B cell (primary cell): ENCODE results near the gene SNTG2. TPM values are rescaled to one million over a fixed set of nuclear protein-coding genes. Genes with fewer than 3 reads are reported as not detected.

Source experiments
- ATAC-seq: fragments of 200-7000 bp; cut with Tn5 transposase; one replicate; pipeline ENCODE4 v1.10.0; 2021; ENCODE audit warnings: low read depth, mild to moderate bottlenecking, moderate number of reproducible peaks, moderate library complexity
- CTCF ChIA-PET: fragments of 350-600 bp; sonication (Branson Sonifier 250); formaldehyde crosslinking; loops from one replicate; lab custom pipeline; 2021; ENCODE audit warnings: antibody characterized with exemption, inconsistent platforms; lab: Charles Lee
- POLR2A ChIA-PET: fragments of 350-600 bp; sonication (Branson Sonifier 250); formaldehyde crosslinking; loops from one replicate; lab custom pipeline; 2021; ENCODE audit warnings: antibody characterized with exemption; lab: Charles Lee
- DNase-seq: peaks from one replicate; pipeline ENCODE4 v3.0.0; 2013
- H2AFZ ChIP-seq: 2 replicates; pipeline ENCODE4 v1.6.1; 2012; ENCODE audit warnings: mild to moderate bottlenecking, low read depth, low read length; ENCODE audit not compliant: insufficient read depth, poor library complexity, severe bottlenecking
- H3K27ac ChIP-seq, 2 donors: 1 replicate in 1 of 2; 2 replicates in 1 of 2; pipeline ENCODE4 v1.5.1; 2012 to 2013; ENCODE audit warnings: low read length in 2 of 2, mild to moderate bottlenecking in 2 of 2, moderate library complexity in 1 of 2
- H3K27me3 ChIP-seq, 4 experiments: fragments of 200-600 bp in 1 of 4; sonication (generic) in 1 of 4; replicated peaks in 1 of 4; 1 replicate in 2 of 4; 2 replicates in 2 of 4; pipeline versions ENCODE4 v1.6.1 to v1.7.0; 2013 to 2016; ENCODE audit warnings: low read length in 3 of 4, mild to moderate bottlenecking in 2 of 4, mixed read lengths in 1 of 4, moderate library complexity in 1 of 4; ENCODE audit not compliant: insufficient read depth in 4 of 4, control insufficient read depth in 3 of 4; ENCODE audit errors: control extremely low read depth in 1 of 4
- H3K36me3 ChIP-seq, 2 experiments: replicated peaks in 1 of 2; 1 replicate in 1 of 2; 2 replicates in 1 of 2; pipeline versions ENCODE4 v1.6.1 to v1.7.1; 2013; ENCODE audit warnings: low read length in 1 of 2; ENCODE audit not compliant: insufficient read depth in 2 of 2, control insufficient read depth in 1 of 2; ENCODE audit errors: control extremely low read depth in 1 of 2, extremely low read depth in 1 of 2
- H3K4me1 ChIP-seq, 2 donors: fragments of 200-600 bp in 1 of 2; sonication (generic) in 1 of 2; 1 replicate in 1 of 2; 2 replicates in 1 of 2; pipeline versions ENCODE4 v1.5.1 to v1.6.1; 2013 to 2017; ENCODE audit warnings: low read length in 2 of 2; ENCODE audit not compliant: control insufficient read depth in 2 of 2, insufficient read depth in 2 of 2
- H3K4me2 ChIP-seq: replicated peaks from 2 replicates; pipeline ENCODE3; 2012; ENCODE audit warnings: mild to moderate bottlenecking, low read depth, low read length; ENCODE audit not compliant: poor library complexity, severe bottlenecking
- H3K4me3 ChIP-seq, 5 experiments: fragments of 200-600 bp in 1 of 5; sonication (generic) in 1 of 5; 1 replicate in 3 of 5; 2 replicates in 2 of 5; pipeline versions ENCODE4 v1.5.1 to v1.7.0; 2011 to 2016; ENCODE audit warnings: low read length in 4 of 5, mild to moderate bottlenecking in 4 of 5, low read depth in 2 of 5, control low read depth in 1 of 5, moderate library complexity in 1 of 5; ENCODE audit not compliant: insufficient read depth in 1 of 5; ENCODE audit errors: control extremely low read depth in 1 of 5, extremely low read depth in 1 of 5
- H3K79me2 ChIP-seq: fragments of 200-600 bp; sonication (generic); one replicate; pipeline ENCODE4 v1.6.0; 2016; ENCODE audit warnings: low read length; ENCODE audit not compliant: control insufficient read depth, insufficient read depth
- H3K9ac ChIP-seq: fragments of 200-600 bp; sonication (generic); 2 replicates; pipeline ENCODE4 v1.6.1; 2017; ENCODE audit warnings: mild to moderate bottlenecking, low read length, moderate library complexity
- H3K9me3 ChIP-seq, 3 donors: one replicate each; pipeline versions ENCODE4 v1.6.1 to v1.7.1; 2013; ENCODE audit warnings: low read length in 2 of 3; ENCODE audit not compliant: control insufficient read depth in 2 of 3, insufficient read depth in 1 of 3; ENCODE audit errors: control extremely low read depth in 1 of 3
- H4K20me1 ChIP-seq: 2 replicates; pipeline ENCODE4 v1.6.0; 2012; ENCODE audit warnings: mild to moderate bottlenecking, low read length; ENCODE audit not compliant: insufficient read depth, control insufficient read depth, poor library complexity, severe bottlenecking
- H3K27ac Mint-ChIP-seq: one replicate; pipeline ENCODE4 v1.8.0; 2021; ENCODE audit warnings: mixed read lengths
- H3K27me3 Mint-ChIP-seq: one replicate; pipeline ENCODE4 v1.8.0; 2021; ENCODE audit warnings: mixed read lengths
- H3K4me1 Mint-ChIP-seq: one replicate; pipeline ENCODE4 v1.8.0; 2021; ENCODE audit warnings: mixed read lengths
- H3K4me3 Mint-ChIP-seq: one replicate; pipeline ENCODE4 v1.8.0; 2021; ENCODE audit warnings: mixed read lengths
- H3K9me3 Mint-ChIP-seq: one replicate; pipeline ENCODE4 v1.8.0; 2022; ENCODE audit warnings: mixed read lengths; ENCODE audit not compliant: insufficient read depth
- CTCF ChIP-seq: fragments of 200-600 bp; IDR thresholded peaks from one replicate; pipeline ENCODE4 v1.8.0; 2022; ENCODE audit warnings: antibody characterized with exemption, mild to moderate bottlenecking
- EZH2 ChIP-seq: IDR thresholded peaks from 2 replicates; pipeline ENCODE4 v1.6.1; 2012; ENCODE audit warnings: borderline replicate concordance, low read depth, mild to moderate bottlenecking, moderate library complexity, low read length; ENCODE audit not compliant: insufficient read depth, poor library complexity, severe bottlenecking
- WGBS: methylation state at CpG from one replicate; pipeline ENCODE4 v1.1.5; 2013; ENCODE audit warnings: missing lambda C conversion rate; ENCODE audit not compliant: insufficient coverage; 5-methylcytosine and 5-hydroxymethylcytosine counted together
- intact Hi-C: fragments of 100-400 bp; cut with micrococcal nuclease; formaldehyde crosslinking; loops from one replicate; pipeline ENCODE4 v1.10.0; 2022
- polyA plus RNA-seq: library from polyadenylated mRNA; depleted of rRNA; stranded (reverse); fragments of >200 nt; gene quantifications from 2 replicates; pipeline ENCODE4 v1.2.3, GENCODE V29; 2012
- total RNA-seq, 2 donors: library from RNA; stranded (reverse); fragments of 120-200 nt in 1 of 2; gene quantifications; 1 replicate in 1 of 2; 2 replicates in 1 of 2; pipeline versions ENCODE4 v1.2.3 to v1.2.4, GENCODE V29; 2013 to 2022

Gene SNTG2
- total and polyA plus RNA-seq, 2 donors (not counting 1 experiment from before 2014, with no cell fraction given) = 2.1 to 2.4 TPM

- ChIA-PET POLR2A (no interaction called here), CTCF (no interaction called here)
- no peak for DNase-seq
- no peaks in the 10 kb centered on the region for H3K9me3 Mint-ChIP-seq
- no peak overlapping the region for H3K27ac Mint-ChIP-seq
- peaks cover 31 to 32% of the 10 kb centered on the region in 2 donors for H3K4me1 ChIP-seq
- intact Hi-C loops = no loop called here
- no peak overlapping the region for H3K4me3 ChIP-seq
- H3K4me1 Mint-ChIP-seq = peaks cover 33% of the 10 kb centered on the region
- TF ChIP-seq CTCF (no peak), EZH2 (no peak)
- no peaks in the 10 kb centered on the region for H3K27me3 ChIP-seq
- H3K9ac ChIP-seq = no peak overlapping the region
- H3K4me2 ChIP-seq = no peak overlapping the region
- WGBS = no CpG with 5 or more reads among the region's 5 CpGs
- ATAC-seq = no peak
- no peak overlapping the region for H3K4me3 Mint-ChIP-seq
- no peaks in the 10 kb centered on the region for H4K20me1 ChIP-seq
- H3K36me3 ChIP-seq = no peaks in the 10 kb centered on the region
- no peak overlapping the region for H3K27ac ChIP-seq
- H3K79me2 ChIP-seq = no peaks in the 10 kb centered on the region
- H3K9me3 ChIP-seq = no peaks in the 10 kb centered on the region
- H2AFZ ChIP-seq = no peak overlapping the region
- no peaks in the 10 kb centered on the region for H3K27me3 Mint-ChIP-seq
Observed at GRCh38 chr2:1235806-1236205, 285.2 kb downstream of the SNTG2 start.

GRCh38 chr2:1236606-1237005 lies 286.0 kb downstream of the SNTG2 start:
- TF ChIP-seq EZH2 (no peak), CTCF (no peak)
- ChIA-PET POLR2A (no interaction called here), CTCF (no interaction called here)
- H3K4me2 ChIP-seq = no peak overlapping the region
- H2AFZ ChIP-seq = peak overlapping the region; percentile 2
- no peaks in the 10 kb centered on the region for H3K27me3 ChIP-seq
- intact Hi-C loops = no loop called here
- ATAC-seq = no peak
- no peaks in the 10 kb centered on the region for H3K9me3 Mint-ChIP-seq
- WGBS = no CpG with 5 or more reads among the region's 1 CpG
- no peaks in the 10 kb centered on the region for H4K20me1 ChIP-seq
- H3K27ac Mint-ChIP-seq = no peak overlapping the region
- H3K4me1 Mint-ChIP-seq = peaks cover 36% of the 10 kb centered on the region
- peaks cover 39% of the 10 kb centered on the region in 2 donors for H3K4me1 ChIP-seq
- H3K4me3 Mint-ChIP-seq = no peak overlapping the region
- no peak overlapping the region for H3K4me3 ChIP-seq
- no peaks in the 10 kb centered on the region for H3K27me3 Mint-ChIP-seq
- no peaks in the 10 kb centered on the region for H3K36me3 ChIP-seq
- no peaks in the 10 kb centered on the region for H3K9me3 ChIP-seq
- no peak overlapping the region for H3K9ac ChIP-seq
- H3K27ac ChIP-seq = no peak overlapping the region
- no peak for DNase-seq
- H3K79me2 ChIP-seq = no peaks in the 10 kb centered on the region
